Adrenal gland (tissue), 12 donors: ENCODE measurements around the gene ANKRD60. TPM values are rescaled to one million over a fixed set of nuclear protein-coding genes. Genes with fewer than 3 reads are reported as not detected.

ENCODE experiments used
- DNase-seq, 7 donors: peaks; one replicate each; pipeline ENCODE4 v3.0.0-alpha.2; 2019 to 2020
- H3K27ac ChIP-seq, 5 donors: fragments of 200-600 bp; sonication (generic) in 4 of 5; 1 replicate in 3 of 5; 2 replicates in 2 of 5; pipeline versions ENCODE4 v1.5.1 to v1.8.0; 2016 to 2020; ENCODE audit warnings: mild to moderate bottlenecking in 1 of 5
- H3K27me3 ChIP-seq: fragments of 200-600 bp; 2 replicates; pipeline ENCODE4 v1.8.0; 2021
- H3K36me3 ChIP-seq, 2 donors: fragments of 200-600 bp; replicated peaks in 1 of 2; 1 replicate in 1 of 2; 2 replicates in 1 of 2; pipeline versions ENCODE4 v1.5.1 to v1.8.0; 2018 to 2022
- H3K4me1 ChIP-seq, 2 donors: fragments of 200-600 bp; replicated peaks in 1 of 2; 1 replicate in 1 of 2; 2 replicates in 1 of 2; pipeline versions ENCODE4 v1.5.1 to v1.8.0; 2018 to 2021
- H3K4me3 ChIP-seq, 4 donors: fragments of 200-600 bp; sonication (generic) in 3 of 4; one replicate each; pipeline ENCODE4 v1.5.1; 2016 to 2018
- H3K9me3 ChIP-seq, 3 donors: fragments of 200-600 bp; sonication (generic) in 1 of 3; replicated peaks in 1 of 3; 1 replicate in 2 of 3; 2 replicates in 1 of 3; pipeline versions ENCODE4 v1.5.1 to v1.8.0; 2016 to 2021
- POLR2A ChIP-seq, 2 donors: fragments of 450-650 bp; IDR thresholded peaks; one replicate each; pipeline ENCODE4 v1.6.1; 2017; ENCODE audit warnings: antibody characterized with exemption in 2 of 2, mild to moderate bottlenecking in 2 of 2, moderate library complexity in 1 of 2
- WGBS, 4 donors: extraction: QIAGEN DNeasy Blood & Tissue Kit in 2 of 4; methylation state at CpG; one replicate each; pipeline versions ENCODE4 v1.1.5 to v1.1.7; 2013 to 2017; 5-methylcytosine and 5-hydroxymethylcytosine counted together
- intact Hi-C, 2 donors: fragments of 100-400 bp; cut with DNase I; formaldehyde crosslinking; loops; one replicate each; pipeline versions ENCODE4 v1.14.1 to v1.15.0; 2022 to 2023
- polyA plus RNA-seq, 3 donors: library from polyadenylated mRNA; stranded (reverse); fragments of 200-250 nt in 2 of 3; fragments of 350-450 nt in 1 of 3; fragmentation: Illumina TruSeq in 1 of 3; extraction: RNeasy Lipid Tissue Mini Kit (QIAGEN cat#74804) in 1 of 3; gene quantifications; one replicate each; pipeline ENCODE4 v1.2.3, GENCODE V29; 2013 to 2014
- total RNA-seq, 9 donors: library from RNA; depleted of rRNA in 4 of 9; stranded (reverse); fragments of >200 nt in 4 of 9; fragments of 120-200 nt in 1 of 9; fragmentation: NEBNext Ultra II Directional in 1 of 9; extraction: Animal tissue kit (Norgen Biotek cat#: 25700) in 1 of 9; gene quantifications; one replicate each; pipeline versions ENCODE4 v1.1.0 to v1.2.4, GENCODE V29; 2013 to 2023
- TF ChIP-seq, protein P1 (sequence below), 6 experiments: fragments of 450-650 bp in 4 of 6; fragments of 200-600 bp in 2 of 6; sonication (generic) in 1 of 6; IDR thresholded peaks; 1 replicate in 5 of 6; 2 replicates in 1 of 6; pipeline versions ENCODE4 v1.5.1 to v1.8.0; 2016 to 2021; ENCODE audit warnings: antibody characterized with exemption in 6 of 6, mild to moderate bottlenecking in 2 of 6, moderate library complexity in 1 of 6
- donor health status: healthy with polysubstance abuse.
- donor health status: Bipolar disorder and iron deficiency.
- donor health status: DM: yes; HTN: yes; CAD: no.
- donor health status: DM: no; HTN: no; CAD: no.
- donor health status: DM: no; HTN: no; CAD: no.
- donor health status: DM: yes; HTN: yes; CAD: no.

The ANKRD60 gene
- total and polyA plus RNA-seq, 12 donors = not detected

DNA sequence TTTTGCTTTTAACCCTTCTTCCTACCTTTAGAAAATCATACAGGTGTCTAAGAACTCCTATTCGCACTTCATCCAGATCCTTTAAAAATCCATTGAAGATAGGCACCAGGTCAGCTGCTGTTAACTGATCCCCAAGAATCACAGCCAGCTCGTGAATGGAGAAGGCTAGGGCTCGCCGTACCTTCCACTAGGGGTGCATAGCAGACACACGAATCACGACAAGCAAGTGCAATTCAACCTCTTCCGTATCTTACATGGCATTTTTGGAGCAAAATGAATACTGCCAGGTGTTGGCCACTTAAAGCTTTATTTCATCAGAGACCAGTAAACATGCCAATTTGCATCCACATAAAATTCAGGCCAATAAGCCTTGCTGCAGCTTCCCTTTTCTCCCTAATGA lies 10.8 kb upstream of the ANKRD60 start:
- Histone ChIP-seq H3K27ac (peak overlapping the region in 1 of 5 donors; percentile 87), H3K27me3 (no peaks in the 10 kb centered on the region), H3K36me3 (peaks cover 0 to 15% of the 10 kb centered on the region in 2 donors), H3K4me1 (peaks cover 6 to 10% of the 10 kb centered on the region in 2 donors), H3K9me3 (no peaks in the 10 kb centered on the region), H3K4me3 (no peak overlapping the region)
- WGBS, 4 donors = 87 to 96% (median 92%) methylated on average over 7 of the region's 7 CpGs
- TF ChIP-seq POLR2A (IDR thresholded peaks at IDR 0.05) = no peak
- TF ChIP-seq, protein P1, sequence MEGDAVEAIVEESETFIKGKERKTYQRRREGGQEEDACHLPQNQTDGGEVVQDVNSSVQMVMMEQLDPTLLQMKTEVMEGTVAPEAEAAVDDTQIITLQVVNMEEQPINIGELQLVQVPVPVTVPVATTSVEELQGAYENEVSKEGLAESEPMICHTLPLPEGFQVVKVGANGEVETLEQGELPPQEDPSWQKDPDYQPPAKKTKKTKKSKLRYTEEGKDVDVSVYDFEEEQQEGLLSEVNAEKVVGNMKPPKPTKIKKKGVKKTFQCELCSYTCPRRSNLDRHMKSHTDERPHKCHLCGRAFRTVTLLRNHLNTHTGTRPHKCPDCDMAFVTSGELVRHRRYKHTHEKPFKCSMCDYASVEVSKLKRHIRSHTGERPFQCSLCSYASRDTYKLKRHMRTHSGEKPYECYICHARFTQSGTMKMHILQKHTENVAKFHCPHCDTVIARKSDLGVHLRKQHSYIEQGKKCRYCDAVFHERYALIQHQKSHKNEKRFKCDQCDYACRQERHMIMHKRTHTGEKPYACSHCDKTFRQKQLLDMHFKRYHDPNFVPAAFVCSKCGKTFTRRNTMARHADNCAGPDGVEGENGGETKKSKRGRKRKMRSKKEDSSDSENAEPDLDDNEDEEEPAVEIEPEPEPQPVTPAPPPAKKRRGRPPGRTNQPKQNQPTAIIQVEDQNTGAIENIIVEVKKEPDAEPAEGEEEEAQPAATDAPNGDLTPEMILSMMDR (IDR thresholded peaks at IDR 0.05) = no peak
- intact Hi-C loops = loop anchor here (5.0 to 10.0 kb wide), 4 partner anchors 206 to 606 kb away; no protein-coding TSS in a partner anchor
- DNase-seq = no peak

GRCh38 chr20:58238490-58238889 lies 10.0 kb upstream of the ANKRD60 start:
- Histone ChIP-seq H3K36me3 (peaks cover 0 to 13% of the 10 kb centered on the region in 2 donors), H3K27ac (peak overlapping the region; percentile 34 to 87 (median 56)), H3K27me3 (no peaks in the 10 kb centered on the region), H3K9me3 (no peaks in the 10 kb centered on the region), H3K4me1 (peaks cover 6 to 10% of the 10 kb centered on the region in 2 donors), H3K4me3 (peak overlapping the region in 1 of 4 donors; percentile 0)
- WGBS, 4 donors = 34 to 55% (median 39%) methylated on average over 8 of the region's 8 CpGs
- intact Hi-C loops = loop anchor here (5.0 to 10.0 kb wide), 4 partner anchors 206 to 606 kb away; no protein-coding TSS in a partner anchor
- peak in 1 of 2 donors; percentile 10 for TF ChIP-seq POLR2A (IDR thresholded peaks at IDR 0.05)
- TF ChIP-seq, protein P1 (IDR thresholded peaks at IDR 0.05) = no peak
- DNase-seq = peak in 3 of 7 donors; percentile 33 to 49 (median 47)

DNA sequence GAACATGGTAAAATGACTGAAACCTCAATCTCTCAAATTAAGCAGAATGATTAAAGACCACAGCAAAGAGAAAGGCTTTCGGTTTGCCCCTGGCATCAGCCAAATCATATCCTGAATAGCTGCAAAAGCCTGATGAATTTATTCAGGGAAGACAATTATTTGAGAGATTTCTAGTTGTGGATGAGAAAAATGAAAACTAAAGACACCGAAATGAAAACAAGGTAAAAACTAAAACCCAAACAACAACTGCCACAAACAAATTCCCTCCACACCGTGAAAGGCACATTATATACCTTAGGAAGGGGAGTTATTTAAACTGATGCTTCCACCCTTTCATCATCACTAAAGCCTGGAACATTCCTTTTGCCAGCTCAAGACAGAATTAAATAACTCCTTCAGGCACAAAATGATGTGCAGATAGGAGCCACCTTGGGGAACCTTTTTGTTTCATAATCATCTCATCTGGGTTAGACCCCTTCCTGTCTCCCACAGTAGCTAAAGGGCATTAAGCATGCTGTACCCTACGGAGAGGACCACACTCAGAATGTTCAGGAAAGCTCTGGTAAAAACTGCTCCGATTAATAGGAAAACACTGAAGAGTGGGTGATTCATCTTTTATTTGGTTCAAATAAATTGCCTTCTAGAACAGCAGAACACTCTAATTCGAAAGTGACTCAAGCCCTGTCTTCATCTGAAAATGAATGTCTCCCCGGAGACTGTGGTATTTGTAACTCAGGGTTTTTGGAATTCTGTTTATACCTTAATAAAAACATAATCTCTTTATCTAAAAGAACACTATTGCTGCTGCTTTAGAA lies 9.1 kb upstream of the ANKRD60 start:
- DNase-seq = no peak
- H3K4me1 ChIP-seq = peaks cover 6 to 10% of the 10 kb centered on the region in 2 donors
- H3K27me3 ChIP-seq = no peaks in the 10 kb centered on the region
- H3K4me3 ChIP-seq = peak overlapping the region in 1 of 4 donors; percentile 65
- H3K36me3 ChIP-seq = peaks cover 0 to 6% of the 10 kb centered on the region in 2 donors
- TF ChIP-seq, protein P1 (IDR thresholded peaks at IDR 0.05) = peak in 1 of 6 experiments; percentile 3
- TF ChIP-seq POLR2A (IDR thresholded peaks at IDR 0.05) = no peak
- WGBS, 4 donors = 35 to 42% (median 36%) methylated on average over 7 of the region's 7 CpGs
- intact Hi-C loops = loop anchor here (5.0 to 10.0 kb wide), 4 partner anchors 207 to 607 kb away; no protein-coding TSS in a partner anchor
- H3K9me3 ChIP-seq = no peaks in the 10 kb centered on the region
- peak overlapping the region; percentile 34 to 87 (median 56) for H3K27ac ChIP-seq

DNA sequence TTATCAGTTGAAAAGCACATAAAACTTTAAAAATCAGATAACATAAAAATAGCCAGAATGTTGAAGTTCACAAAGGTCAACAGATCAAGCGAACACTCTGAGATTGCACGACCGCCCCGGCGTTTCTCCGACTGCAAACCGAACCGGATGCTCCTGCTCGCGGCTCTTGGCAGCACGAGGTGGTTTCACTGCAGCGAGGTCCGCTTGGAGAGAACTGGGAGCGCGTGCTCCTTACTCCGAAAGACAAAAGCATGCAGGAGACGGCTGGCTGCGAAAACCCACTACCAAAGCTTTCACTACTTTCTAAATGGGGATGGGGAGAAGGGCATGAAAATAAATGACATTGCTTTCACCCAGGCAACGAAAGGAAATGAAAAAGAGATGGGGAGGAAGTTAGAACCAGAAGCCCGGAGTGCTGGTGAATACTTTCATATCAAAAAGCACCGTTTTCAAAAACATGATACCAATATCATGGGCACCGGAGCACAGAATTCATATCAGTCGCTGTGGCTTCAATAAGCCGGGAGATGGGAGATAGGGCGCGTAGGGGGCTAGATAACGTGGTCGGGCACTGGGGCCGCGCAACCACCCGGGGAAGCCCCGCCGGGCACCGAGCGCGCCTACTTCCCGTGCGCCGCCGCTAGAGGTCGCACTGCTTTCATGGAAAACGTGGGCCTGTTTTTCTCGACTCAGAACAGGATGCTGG lies 8.3 kb upstream of the ANKRD60 start:
- Histone ChIP-seq H3K36me3 (peaks cover 0 to 4% of the 10 kb centered on the region in 2 donors), H3K27me3 (no peaks in the 10 kb centered on the region), H3K9me3 (no peaks in the 10 kb centered on the region), H3K27ac (peak overlapping the region in 4 of 5 donors; percentile 13 to 87 (median 46)), H3K4me1 (peaks cover 6 to 10% of the 10 kb centered on the region in 2 donors), H3K4me3 (peak overlapping the region in 3 of 4 donors; percentile 13 to 65 (median 48))
- 0 to 1% (median 1%) methylated on average over 40 to 43 of the region's 43 CpGs for WGBS, 4 donors
- peak; percentile 63 to 92 (median 79) for DNase-seq
- intact Hi-C loops = loop anchor here (5.0 to 10.0 kb wide), 4 partner anchors 208 to 608 kb away; no protein-coding TSS in a partner anchor
- TF ChIP-seq POLR2A (IDR thresholded peaks at IDR 0.05) = no peak
- TF ChIP-seq, protein P1 (IDR thresholded peaks at IDR 0.05) = peak; percentile 82 to 97 (median 92)
